Measurements from ENCODE around the gene MYO6.

Gene MYO6

GRCh38 chr6:75946146-75946831 is 197.2 kb downstream of the MYO6 start:
- DNase-seq (ENCODE audit: low read depth in 2 of 2), result no peak

GRCh38 chr6:75947935-75948334 is 198.9 kb downstream of the MYO6 start:
- no peak for DNase-seq (ENCODE audit: low read depth in 2 of 2)

GRCh38 chr6:75952128-75952527 is 203.1 kb downstream of the MYO6 start:
- no peak for DNase-seq (ENCODE audit: low read depth in 2 of 2)

- no peak for DNase-seq (ENCODE audit: low read depth in 2 of 2)
Measured at GRCh38 chr6:75963569-75963968, 214.5 kb downstream of the MYO6 start.

GRCh38 chr6:75968143-75968542 is 219.1 kb downstream of the MYO6 start:
- no peak for DNase-seq (ENCODE audit: low read depth in 2 of 2)

Measured in stimulated activated CD4-positive, alpha-beta T cell treated with anti-CD3 and anti-CD28 coated beads, Interleukin-4, amount 100 ng/mL, for 48 hours (primary cell).